Right renal cortex interstitium (tissue), 3 donors: Measurements from ENCODE around the gene PREP. TPM values are rescaled to one million over a fixed set of nuclear protein-coding genes. Genes with fewer than 3 reads are reported as not detected.
"Not testable (repeated sequence)": the region's sequence is repeated elsewhere in the genome, so short reads cannot be mapped to it uniquely, and the experiment has no call there.

Source experiments
- DNase-seq, 3 donors: peaks; one replicate each; pipeline ENCODE4 v3.0.0-alpha.2; 2013; ENCODE audit warnings: low read depth in 3 of 3, low spot score in 2 of 3
- polyA plus RNA-seq, 3 donors: library from polyadenylated mRNA; unstranded; fragments of 120-200 nt; gene quantifications; one replicate each; pipeline ENCODE4 v1.2.1, GENCODE V29; 2013; ENCODE audit not compliant: insufficient read length in 3 of 3

Gene PREP
- polyA plus RNA-seq, 3 donors = 35.8 to 38.5 (median 38.0) TPM

DNA sequence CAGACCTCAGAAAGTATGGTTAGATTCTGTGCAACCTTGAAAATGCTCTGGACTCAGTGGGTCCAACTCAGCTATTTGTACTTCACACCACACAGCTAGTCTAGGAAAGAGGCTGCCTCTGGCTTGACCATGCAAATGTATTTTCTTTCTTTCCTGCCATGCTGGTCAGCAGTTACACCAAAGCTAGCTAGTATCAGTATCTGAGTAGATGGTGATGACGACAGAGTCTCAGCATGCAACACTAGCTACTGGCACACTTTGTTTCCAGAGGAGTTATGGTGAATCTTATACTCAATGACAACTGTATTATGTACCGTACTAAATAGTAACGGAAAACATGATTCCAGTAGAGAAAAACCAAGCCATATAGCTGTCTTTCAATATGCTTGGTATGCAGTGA is 126.5 kb downstream of the PREP start:
- DNase-seq = no peak

DNA sequence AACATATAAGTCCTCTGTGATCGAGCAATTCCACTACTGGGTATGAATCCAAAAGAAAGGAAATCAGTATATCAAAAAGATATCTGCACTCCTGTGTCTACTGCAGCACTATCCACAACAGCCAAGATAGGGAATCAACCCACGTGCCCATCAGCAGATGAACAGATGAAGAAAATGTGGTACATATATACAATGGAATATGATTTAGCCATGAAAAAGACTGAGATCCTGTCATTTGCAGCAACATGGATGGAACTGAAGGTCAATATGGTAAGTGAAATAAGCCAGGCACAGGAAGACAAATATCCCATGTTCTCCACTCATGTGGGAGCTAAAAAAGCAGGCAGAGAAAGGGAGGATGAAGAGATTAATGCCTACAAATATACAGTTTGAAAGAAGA is 127.3 kb downstream of the PREP start:
- DNase-seq = no peak

DNA sequence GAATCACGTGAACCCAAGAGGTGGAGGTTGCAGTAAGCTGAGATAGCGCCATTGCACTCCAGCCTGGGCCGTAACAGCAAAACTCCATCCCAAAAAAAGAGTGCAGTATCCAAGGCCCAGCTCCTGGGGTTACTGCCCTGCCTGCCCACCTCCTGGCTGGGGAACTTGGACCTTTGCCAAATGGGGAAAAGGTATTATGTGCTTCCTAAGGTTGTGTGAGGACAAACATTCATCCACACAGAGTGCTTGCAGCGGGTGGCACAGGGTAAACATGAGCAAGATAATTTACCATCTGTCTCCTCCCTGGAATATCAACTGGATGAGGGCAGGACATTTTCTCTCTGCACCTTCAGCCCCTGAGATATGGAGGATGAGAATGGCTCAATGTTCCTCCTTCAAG is 128.2 kb downstream of the PREP start:
- no peak for DNase-seq

DNA sequence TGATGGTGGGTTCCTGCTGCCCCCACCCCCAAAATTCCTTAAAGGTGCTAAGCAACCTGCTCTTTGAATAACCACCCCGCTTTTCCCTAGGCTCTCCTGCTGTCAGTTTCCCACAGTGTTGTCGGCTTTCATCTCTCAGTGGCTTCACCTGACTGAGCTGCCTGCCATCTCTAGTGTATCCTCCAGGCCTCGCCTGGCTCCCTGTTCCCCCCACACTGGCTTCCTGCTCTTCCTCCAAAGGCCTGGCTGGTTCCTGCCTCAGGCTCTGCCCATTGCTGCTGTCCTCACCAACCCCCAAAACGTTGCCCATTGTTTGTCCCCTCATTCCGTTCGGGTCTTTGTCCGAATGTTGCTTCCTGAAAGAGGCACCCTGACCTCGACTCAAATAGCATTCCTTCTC is 129.3 kb downstream of the PREP start:
- DNase-seq = no peak

DNA sequence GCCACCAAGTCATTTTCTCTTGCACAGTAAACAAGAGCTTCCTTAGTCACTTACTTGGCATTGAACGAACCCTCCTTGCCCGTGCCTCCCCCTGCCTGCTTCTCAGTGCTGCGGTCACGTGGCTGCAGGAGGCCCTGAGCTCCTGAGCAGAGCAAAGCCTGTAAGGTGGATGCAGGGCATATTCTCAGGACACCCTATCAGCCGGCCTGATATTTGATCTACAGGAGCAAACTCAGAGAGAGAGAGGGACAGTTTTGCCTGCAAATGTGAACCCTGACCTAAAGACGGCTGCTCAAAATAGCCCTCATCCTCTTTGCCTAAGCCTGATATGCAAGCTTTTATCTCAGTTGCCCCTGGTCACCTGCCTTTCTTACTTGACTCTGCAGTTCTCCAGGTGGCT is 130.1 kb downstream of the PREP start:
- no peak for DNase-seq

DNA sequence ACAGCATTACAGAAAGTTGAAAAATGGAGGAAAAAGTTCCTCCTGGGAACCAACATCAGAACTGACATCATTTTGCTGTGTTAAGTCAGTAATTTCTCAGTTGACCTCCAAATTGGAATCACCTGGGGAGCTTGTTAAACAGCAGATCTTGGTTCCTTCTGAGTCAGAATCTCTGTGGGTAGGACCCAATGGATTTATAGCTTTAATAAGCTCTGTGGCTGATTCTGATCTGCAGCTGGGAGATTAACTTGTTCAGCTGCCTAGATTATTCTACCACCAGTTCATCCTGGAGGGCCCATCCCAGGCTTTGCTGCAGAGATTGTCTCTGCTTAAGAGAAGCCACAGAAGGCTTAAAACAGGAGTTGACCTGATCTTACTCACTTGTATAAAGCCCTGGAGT is 132.4 kb downstream of the PREP start:
- no peak for DNase-seq

DNA sequence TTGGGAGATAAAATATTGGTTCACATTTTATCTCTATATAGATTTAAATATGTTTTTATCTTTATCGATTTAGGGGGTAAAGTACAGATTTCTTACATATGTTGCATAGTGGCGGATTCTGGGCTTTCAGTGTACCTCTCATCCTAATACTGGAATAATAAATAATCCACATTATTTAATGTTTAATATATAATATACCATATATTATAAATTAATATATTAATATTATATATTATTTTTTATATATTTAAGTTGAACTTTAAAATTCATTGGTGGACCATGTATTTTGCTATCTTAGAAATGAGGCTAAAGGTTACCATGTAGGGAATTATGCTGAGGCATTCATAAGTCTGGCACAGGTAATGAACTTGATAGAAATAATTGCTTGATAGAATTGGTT is 133.5 kb downstream of the PREP start:
- DNase-seq = no peak

DNA sequence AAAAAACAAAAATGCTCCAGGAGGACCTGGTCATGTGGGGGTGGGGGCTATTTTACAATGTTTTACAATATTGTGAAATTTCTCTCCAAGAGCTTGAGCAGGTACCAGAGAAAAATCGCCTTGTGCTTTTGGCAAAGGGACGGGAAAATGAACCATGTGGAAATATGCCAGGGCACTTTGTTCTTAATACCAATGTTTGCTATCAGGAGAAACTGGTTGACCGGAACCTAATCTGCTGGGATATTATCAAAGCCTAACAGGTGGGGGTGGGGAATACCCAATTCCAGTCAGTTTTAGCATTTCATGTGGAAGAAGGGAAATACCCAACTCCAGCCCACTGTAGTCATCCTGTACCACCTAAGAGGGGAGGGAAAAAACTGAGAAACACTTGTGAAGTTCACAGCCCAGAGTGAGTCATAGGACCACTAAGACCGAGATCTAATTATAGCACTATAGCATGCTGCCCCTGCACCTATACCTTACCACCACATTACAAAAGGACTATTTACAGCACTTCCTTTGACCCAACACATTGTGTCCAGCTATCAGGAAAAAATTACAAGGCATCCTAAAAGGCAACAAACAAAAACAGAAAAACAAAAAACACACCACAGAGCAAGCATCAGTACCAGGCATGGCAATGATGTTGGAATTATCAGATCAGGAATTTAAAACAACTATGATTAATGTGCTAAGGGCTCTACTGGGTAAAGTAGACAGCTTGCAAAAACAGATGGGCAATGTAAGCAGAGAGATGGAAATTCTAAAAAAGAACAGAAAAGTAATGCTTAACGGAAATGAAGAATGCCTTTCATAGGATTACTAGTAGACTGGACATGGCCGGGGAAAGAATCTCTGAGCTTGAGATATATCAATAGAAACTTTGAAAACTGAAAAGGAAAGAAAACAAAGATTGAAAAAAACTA is 138.9 kb downstream of the PREP start:
- DNase-seq = no peak

DNA sequence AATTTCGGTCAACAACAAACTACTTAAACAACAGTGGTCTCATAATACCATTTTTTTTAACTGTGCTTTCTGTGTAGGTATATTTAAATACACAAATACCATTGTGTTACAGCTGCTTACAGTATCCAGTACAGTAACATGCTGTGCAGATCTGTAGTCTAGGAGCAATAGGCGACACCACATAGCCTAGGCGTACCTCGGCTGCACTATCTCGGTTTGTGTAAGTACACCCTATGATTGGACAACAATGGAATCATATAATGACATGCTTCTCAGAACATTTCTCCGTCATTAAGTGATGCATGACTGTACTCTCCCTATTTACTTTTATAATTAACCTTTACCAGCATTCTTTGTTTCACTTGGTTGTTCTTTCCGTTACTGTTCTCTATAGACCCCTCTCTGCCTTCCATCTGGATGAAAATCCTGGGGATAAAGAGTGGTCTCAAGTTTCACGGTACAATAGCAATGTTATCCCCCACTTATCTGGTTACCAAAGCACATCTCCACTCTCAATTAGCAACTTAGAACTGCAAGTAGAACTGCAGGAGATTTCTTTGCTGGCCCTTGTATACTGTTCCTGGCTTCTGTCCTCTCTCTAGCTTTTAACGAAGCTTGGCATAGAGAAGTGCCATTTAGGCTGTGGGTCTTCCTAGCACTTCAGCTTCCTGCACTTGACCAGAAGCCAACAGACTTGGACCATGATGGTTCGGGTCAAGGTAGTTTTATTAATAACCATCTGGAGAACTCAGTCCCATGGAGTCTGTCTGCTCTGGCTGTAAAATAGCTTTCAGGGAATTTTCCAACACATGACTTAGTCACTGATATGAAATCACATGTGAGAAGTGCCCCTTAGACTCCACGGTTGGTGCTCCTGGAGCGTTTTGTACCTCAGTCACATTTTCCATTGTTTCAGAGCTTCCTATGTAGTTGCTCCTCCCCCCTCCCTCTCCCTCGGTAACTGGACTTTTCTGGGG is 142.7 kb downstream of the PREP start:
- DNase-seq = no peak

DNA sequence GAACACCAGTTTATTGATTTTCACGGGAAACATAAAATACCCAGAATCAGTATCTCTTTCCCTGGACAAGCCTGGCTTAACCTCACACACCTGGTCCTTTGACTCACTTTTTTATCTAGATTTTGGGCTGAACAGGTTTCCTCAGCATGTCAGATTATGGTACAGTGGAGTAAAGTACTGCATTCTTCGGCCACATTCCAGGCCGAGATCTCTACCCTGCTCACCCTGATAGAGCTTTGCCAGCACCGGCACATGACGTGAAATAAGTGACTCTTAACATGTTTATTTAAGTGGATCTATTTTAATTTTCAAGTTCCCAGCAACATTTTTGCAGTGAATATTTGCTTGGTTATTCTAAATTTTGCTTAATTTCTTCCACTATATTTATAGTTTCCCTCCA is 144.1 kb downstream of the PREP start:
- no peak for DNase-seq

DNA sequence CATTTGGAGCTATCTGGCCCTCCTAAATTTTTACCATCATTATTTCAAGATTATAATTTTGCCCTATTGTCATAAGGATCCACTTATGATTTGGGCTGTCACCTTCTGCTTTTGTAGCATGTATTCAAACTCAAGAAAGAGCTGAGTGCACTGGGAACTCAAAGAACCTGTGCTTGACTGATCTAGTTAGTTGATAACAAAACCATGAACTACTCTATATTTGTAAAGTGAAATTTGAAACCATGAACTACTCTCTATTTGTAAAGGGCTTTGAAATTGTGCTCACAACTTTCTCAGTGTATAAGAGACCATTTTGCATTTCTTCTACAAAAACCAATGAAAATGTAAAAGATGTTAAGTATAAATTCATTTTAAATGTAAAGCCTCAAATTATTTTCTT is 145.5 kb downstream of the PREP start:
- no peak for DNase-seq

DNA sequence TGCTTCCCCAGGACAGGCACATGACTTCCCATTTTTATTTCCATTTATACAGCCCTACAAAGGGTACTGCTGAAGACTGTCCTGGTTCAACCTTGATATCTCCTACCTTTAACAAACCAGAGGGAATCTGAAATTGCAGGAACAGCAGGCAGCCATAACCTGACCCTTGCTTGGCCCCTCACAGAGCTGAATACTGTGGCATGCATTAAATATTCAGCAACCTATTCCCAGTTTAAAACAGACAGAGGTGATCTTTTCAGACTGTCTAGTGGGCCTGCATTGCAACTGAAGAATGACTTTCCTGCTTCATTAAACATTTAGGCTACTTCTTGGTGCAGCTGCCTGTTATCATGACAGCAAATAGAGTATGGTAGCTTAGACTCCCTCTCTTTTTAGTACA is 146.3 kb downstream of the PREP start:
- no peak for DNase-seq

DNA sequence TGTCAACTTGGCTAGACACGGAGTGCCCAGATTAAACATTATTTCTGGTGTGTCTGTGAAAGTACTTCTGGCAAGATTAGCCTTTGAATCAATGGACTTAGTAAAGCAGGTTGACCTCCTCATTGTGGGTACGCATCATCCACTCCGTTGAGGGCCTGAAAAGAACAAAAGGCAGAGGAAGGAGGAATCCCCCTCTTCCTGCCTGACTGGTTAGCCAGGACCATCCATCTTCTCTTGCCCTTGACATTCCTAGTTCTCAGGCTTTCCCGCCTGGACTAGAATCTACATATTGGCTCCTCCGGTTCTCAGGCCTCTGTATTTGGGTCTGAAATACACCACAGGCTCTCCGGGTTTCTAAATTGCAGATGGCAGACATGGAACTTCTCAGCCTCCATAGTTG is 149.1 kb downstream of the PREP start:
- DNase-seq = no peak

DNA sequence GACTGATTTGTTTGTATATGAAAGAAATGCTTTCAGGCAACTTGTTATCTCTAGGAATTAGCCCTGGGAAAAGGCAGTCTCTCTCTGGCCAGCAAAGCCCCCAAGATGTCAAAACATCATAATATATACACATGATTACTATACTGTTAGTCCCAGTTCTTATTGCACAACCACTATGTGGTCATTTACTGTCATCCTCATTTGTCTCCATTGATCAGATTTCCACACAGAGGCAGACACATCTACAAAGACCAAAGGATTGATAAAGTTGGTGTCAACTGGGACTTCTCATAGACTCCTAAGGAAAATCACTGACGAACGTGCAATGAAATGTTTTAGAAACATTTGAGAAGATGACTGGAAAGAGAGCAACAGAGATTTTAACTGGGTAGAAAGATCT is 151.2 kb downstream of the PREP start:
- DNase-seq = no peak

DNA sequence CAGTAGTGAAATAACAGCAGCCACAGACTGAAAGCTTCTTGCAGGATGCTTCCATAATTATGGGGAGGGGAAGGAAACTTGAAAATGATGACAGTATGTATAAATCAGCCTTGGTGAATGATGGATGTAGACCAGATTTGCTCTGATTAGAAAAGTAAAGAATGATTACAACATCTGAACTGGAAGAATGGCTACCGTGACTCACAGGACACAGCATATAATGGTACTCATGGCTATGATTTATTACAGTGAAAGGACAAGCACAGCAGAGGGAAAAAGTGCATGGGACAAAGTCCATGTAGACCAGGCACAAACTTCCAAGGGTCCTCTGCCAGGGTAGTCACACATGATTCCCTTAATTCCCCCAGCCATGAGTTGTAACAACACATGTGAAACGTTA is 152.3 kb downstream of the PREP start:
- no peak for DNase-seq

DNA sequence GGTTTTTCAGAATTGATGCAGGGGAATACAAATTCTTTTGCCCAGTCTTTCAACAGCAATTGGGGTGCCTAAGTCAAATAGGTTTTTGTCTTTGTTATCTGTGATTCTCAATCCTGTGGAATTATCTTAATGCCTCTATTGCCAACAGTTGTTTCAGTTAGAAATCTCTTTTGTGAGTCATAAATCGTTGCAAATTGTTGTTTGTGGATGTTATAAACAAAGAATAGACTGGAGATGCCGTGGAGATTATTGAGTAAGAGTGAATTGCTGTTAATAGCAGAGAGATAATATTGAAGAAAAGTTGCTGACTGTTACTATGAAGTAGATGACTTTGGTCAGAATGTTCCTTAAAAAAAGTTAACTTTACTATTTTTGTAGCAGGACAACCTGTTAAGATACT is 159.4 kb downstream of the PREP start:
- no peak for DNase-seq

DNA sequence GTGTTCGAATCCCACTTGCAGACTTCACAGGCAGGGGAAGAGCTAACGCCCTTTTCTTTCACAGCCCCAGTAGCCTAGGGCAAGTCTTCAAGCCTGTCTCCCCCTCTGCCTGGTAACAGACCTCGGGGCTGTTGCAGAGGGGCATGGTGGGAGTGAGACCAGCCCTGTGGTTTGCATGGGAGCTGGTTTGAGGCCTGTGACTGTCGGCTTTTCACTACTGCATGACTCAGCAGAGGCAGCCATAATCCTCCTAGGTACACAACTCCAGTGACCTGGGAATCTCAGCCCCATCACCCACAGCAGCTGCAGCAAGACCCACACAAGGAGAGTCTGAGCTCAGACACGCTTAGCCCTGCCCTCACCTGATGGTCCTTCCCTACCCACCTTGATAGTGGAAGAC is 167.7 kb downstream of the PREP start:
- DNase-seq = no peak

DNA sequence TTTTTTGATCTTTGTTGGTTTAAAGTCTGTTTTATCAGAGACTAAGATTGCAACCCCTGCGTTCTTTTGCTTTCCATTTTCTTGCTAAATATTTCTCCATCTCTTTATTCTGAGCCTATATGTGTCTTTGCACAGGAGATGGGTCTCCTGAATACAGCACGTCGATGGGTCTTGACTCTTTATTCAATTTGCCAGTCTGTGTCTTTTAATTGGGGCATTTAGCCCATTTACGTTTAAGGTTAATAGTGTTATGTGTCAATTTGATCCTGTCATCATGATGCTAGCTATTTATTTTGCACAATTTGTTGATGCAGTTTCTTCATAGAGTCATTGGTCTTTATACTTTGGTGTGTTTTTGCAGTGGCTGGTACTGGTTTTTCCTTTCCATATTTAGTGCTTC is 171.1 kb downstream of the PREP start:
- not testable (repeated sequence) for DNase-seq
